Keratinocyte (primary cell): ENCODE measurements around the gene IKZF5.

Experiments used
- CTCF ChIP-seq, 3 experiments: IDR thresholded peaks in 1 of 3; conservative IDR thresholded peaks in 1 of 3; optimal IDR thresholded peaks in 1 of 3; 2 replicates in 2 of 3; 3 replicates in 1 of 3; pipeline versions ENCODE3 to v1.5.1; 2011; ENCODE audit warnings: low read length in 3 of 3, mild to moderate bottlenecking in 3 of 3, moderate library complexity in 2 of 3, control low read depth in 1 of 3, inconsistent platforms in 1 of 3; ENCODE audit not compliant: insufficient read depth in 2 of 3; ENCODE audit errors: extremely low read depth in 1 of 3
- EZH2 ChIP-seq: IDR thresholded peaks from one replicate; pipeline ENCODE4 v1.6.1; 2012; ENCODE audit warnings: inconsistent platforms, mild to moderate bottlenecking, low read length, moderate library complexity

DNA sequence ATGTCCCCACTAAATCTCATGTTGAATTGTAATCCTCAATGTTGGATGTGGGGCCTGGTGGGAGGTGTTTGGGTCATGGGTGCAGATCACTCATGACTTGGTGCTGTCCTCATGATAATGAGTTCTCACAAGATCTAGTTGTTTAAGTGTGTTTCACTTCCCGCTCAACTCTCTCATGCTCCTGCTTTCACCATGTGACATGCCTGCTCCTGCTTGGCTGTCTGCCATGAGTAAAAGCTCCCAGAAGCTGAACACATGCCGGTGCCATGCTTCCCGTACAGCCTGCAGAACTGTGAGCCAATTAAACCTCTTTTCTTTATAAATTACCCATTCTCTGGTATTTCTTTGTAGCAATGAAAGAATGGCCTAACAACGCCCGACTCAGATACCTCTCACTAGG is 34.6 kb downstream of the IKZF5 start:
- TF ChIP-seq CTCF (optimal IDR thresholded peaks at IDR 0.05 in 1 of 3, IDR thresholded peaks at IDR 0.05 in 1 of 3, conservative IDR thresholded peaks at IDR 0.05 in 1 of 3; ENCODE audit: extremely low read depth in 1 of 3, insufficient read depth in 2 of 3, low read length in 3 of 3) (no peak), EZH2 (no peak)
